Endothelial cell of umbilical vein (primary cell): ENCODE results near the gene MACROD2.

ENCODE experiments used
- EZH2 ChIP-seq: IDR thresholded peaks from 2 replicates; pipeline ENCODE4 v1.6.1; 2012; ENCODE audit warnings: borderline replicate concordance, low read depth, mild to moderate bottlenecking, moderate library complexity, low read length, inconsistent platforms; ENCODE audit not compliant: severe bottlenecking
- GATA2 ChIP-seq: IDR thresholded peaks from 2 replicates; pipeline ENCODE4 v1.7.0; 2011; ENCODE audit warnings: low read depth, mild to moderate bottlenecking, moderate library complexity, mixed read lengths, low read length; ENCODE audit not compliant: insufficient read length, insufficient read depth

DNA sequence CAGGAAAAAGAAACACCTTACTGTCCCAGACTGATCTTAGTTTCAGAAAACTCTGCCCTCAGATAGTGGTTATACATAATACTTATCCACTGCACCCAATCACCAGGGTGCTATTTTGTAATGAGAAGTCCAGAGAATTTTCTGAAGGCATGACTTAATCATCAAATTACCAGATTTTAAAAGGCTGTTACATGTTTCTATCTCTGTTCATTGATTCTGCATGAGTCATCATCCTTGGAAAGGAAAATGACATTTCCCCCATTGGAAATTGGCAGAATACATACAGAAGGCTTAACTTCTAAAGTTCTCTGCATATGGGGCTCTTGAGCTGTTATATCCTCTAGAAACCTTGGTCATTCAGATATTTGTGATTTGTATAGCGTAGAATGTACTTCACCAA lies 930.0 kb downstream of the MACROD2 start:
- TF ChIP-seq EZH2 (no peak), GATA2 (no peak)
